Erythroblast (primary cell): ENCODE results near the gene FYB1.

Source experiments
- GATA1 ChIP-seq: IDR thresholded peaks from 2 replicates; pipeline ENCODE4 v1.6.1; 2011; ENCODE audit warnings: low read depth, mild to moderate bottlenecking, control low read depth, low read length, moderate library complexity
- POLR2A ChIP-seq: IDR thresholded peaks from 2 replicates; pipeline ENCODE4 v1.6.1; 2011; ENCODE audit warnings: mild to moderate bottlenecking, low read length

DNA sequence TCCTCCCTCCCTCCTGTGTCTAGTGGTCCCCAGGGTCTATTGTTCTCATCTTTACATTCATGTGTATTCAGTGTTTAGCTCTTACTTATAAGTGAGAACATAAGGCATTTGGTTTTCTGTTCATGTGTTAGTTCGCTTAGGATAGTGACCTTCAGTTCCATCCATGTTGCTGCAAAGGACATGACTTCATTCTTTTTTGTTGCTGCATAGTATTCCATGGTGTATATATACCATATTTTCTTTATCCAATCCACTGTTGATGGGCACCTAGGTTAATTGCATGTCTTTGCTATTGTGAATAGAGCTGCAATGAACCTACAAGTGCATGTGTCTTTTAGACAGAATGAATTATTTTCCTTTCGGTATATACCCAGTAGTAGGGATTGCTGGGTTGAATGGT lies 46.8 kb downstream of the FYB1 start:
- no peak for TF ChIP-seq POLR2A
- TF ChIP-seq GATA1 = no peak
